H9 (cell line): ENCODE measurements around the gene MRAS. TPM values are rescaled to one million over a fixed set of nuclear protein-coding genes. Genes with fewer than 3 reads are reported as not detected.

ENCODE experiments used
- DNase-seq: peaks from one replicate; pipeline ENCODE4 v3.0.0-alpha.2; 2017
- H2AFZ ChIP-seq: one replicate; pipeline ENCODE4 v1.6.1; 2013; ENCODE audit warnings: mild to moderate bottlenecking, low read length, control low read depth, moderate library complexity
- H2AK5ac ChIP-seq: 2 replicates; pipeline ENCODE4 v1.6.1; 2013; ENCODE audit warnings: low read length, control low read depth, mixed read lengths; ENCODE audit not compliant: insufficient read length
- H2BK120ac ChIP-seq: one replicate; pipeline ENCODE4 v1.6.1; 2013; ENCODE audit warnings: low read depth, mild to moderate bottlenecking, low read length, control low read depth, inconsistent platforms; ENCODE audit not compliant: poor library complexity, severe bottlenecking
- H2BK12ac ChIP-seq: 2 replicates; pipeline ENCODE4 v1.6.1; 2013; ENCODE audit warnings: low read length, control low read depth, mixed read lengths, low read depth; ENCODE audit not compliant: insufficient read length
- H2BK15ac ChIP-seq: 2 replicates; pipeline ENCODE4 v1.6.1; 2013; ENCODE audit warnings: low read depth, low read length, control low read depth
- H2BK20ac ChIP-seq: one replicate; pipeline ENCODE4 v1.6.1; 2013; ENCODE audit warnings: low read depth, mild to moderate bottlenecking, low read length, control low read depth, inconsistent platforms; ENCODE audit not compliant: poor library complexity, severe bottlenecking
- H2BK5ac ChIP-seq: 2 replicates; pipeline ENCODE4 v1.6.1; 2013; ENCODE audit warnings: low read length, control low read depth, mixed read lengths; ENCODE audit not compliant: insufficient read length
- H3K14ac ChIP-seq: 2 replicates; pipeline ENCODE4 v1.6.1; 2013; ENCODE audit warnings: low read length, control low read depth; ENCODE audit not compliant: insufficient read depth
- H3K18ac ChIP-seq: 2 replicates; pipeline ENCODE4 v1.6.1; 2013; ENCODE audit warnings: low read depth, mild to moderate bottlenecking, mixed read lengths, low read length, control low read depth; ENCODE audit not compliant: insufficient read length
- H3K23ac ChIP-seq: 2 replicates; pipeline ENCODE4 v1.6.1; 2013; ENCODE audit warnings: low read length, control low read depth, mixed read lengths, low read depth; ENCODE audit not compliant: insufficient read length
- H3K23me2 ChIP-seq: 2 replicates; pipeline ENCODE4 v1.6.1; 2013; ENCODE audit warnings: low read depth, mild to moderate bottlenecking, mixed read lengths, low read length, control low read depth; ENCODE audit not compliant: insufficient read length, poor library complexity, severe bottlenecking
- H3K27ac ChIP-seq: 2 replicates; pipeline ENCODE4 v1.5.1; 2013; ENCODE audit warnings: low read length, control low read depth, mixed read lengths, low read depth; ENCODE audit not compliant: insufficient read length
- H3K27me3 ChIP-seq: 2 replicates; pipeline ENCODE4 v1.6.1; 2013; ENCODE audit warnings: low read length, control low read depth, inconsistent platforms; ENCODE audit not compliant: insufficient read depth
- H3K4ac ChIP-seq: 2 replicates; pipeline ENCODE4 v1.6.1; 2013; ENCODE audit warnings: low read depth, mild to moderate bottlenecking, control low read depth, inconsistent platforms, low read length, moderate library complexity
- H3K4me1 ChIP-seq: 2 replicates; pipeline ENCODE4 v1.6.1; 2013; ENCODE audit warnings: low read length, control low read depth, inconsistent platforms; ENCODE audit not compliant: insufficient read depth
- H3K4me2 ChIP-seq: 2 replicates; pipeline ENCODE4 v1.6.1; 2013; ENCODE audit warnings: low read length, control low read depth, mixed read lengths; ENCODE audit not compliant: insufficient read length, insufficient read depth
- H3K56ac ChIP-seq: 2 replicates; pipeline ENCODE4 v1.6.1; 2013; ENCODE audit warnings: low read depth, mild to moderate bottlenecking, mixed read lengths, low read length, control low read depth; ENCODE audit not compliant: insufficient read length
- H3K79me1 ChIP-seq: 2 replicates; pipeline ENCODE4 v1.6.1; 2013; ENCODE audit warnings: low read depth, mild to moderate bottlenecking, moderate library complexity, low read length, control low read depth, inconsistent platforms; ENCODE audit not compliant: insufficient read depth, poor library complexity, severe bottlenecking
- H3K79me2 ChIP-seq: 2 replicates; pipeline ENCODE4 v1.6.1; 2013; ENCODE audit warnings: low read length, control low read depth, inconsistent platforms; ENCODE audit not compliant: insufficient read depth
- H3K9ac ChIP-seq: 2 replicates; pipeline ENCODE4 v1.6.1; 2013; ENCODE audit warnings: low read length, control low read depth, mixed read lengths; ENCODE audit not compliant: insufficient read length; ENCODE audit errors: extremely low read depth
- H3K9me3 ChIP-seq: one replicate; pipeline ENCODE4 v1.6.1; 2013; ENCODE audit warnings: low read depth, low read length, inconsistent platforms; ENCODE audit not compliant: control insufficient read depth
- H3T11ph ChIP-seq: one replicate; pipeline ENCODE4 v1.6.1; 2013; ENCODE audit warnings: mild to moderate bottlenecking, low read length, control low read depth, inconsistent platforms
- H4K20me1 ChIP-seq: one replicate; pipeline ENCODE4 v1.6.1; 2013; ENCODE audit not compliant: control insufficient read depth, insufficient read length, insufficient read depth
- H4K5ac ChIP-seq: 2 replicates; pipeline ENCODE4 v1.6.1; 2013; ENCODE audit warnings: low read depth, mild to moderate bottlenecking, mixed read lengths, low read length, control low read depth; ENCODE audit not compliant: insufficient read length
- H4K8ac ChIP-seq: replicated peaks from 2 replicates; pipeline ENCODE4 v1.6.1; 2013; ENCODE audit warnings: low read length, control low read depth, mixed read lengths, low read depth; ENCODE audit not compliant: insufficient read length
- H4K91ac ChIP-seq: 2 replicates; pipeline ENCODE4 v1.6.1; 2013; ENCODE audit warnings: low read depth, mild to moderate bottlenecking, moderate library complexity, mixed read lengths, low read length, control low read depth; ENCODE audit not compliant: insufficient read length
- H3K27ac Mint-ChIP-seq, 3 experiments: 2 replicates in 2 of 3; 3 replicates in 1 of 3; pipeline ENCODE4 v1.8.0; 2020 to 2021; ENCODE audit warnings: mixed read lengths in 3 of 3, mild to moderate bottlenecking in 1 of 3, moderate library complexity in 1 of 3
- H3K27me3 Mint-ChIP-seq: 2 replicates; pipeline ENCODE4 v1.8.0; 2021; ENCODE audit warnings: low read depth, mild to moderate bottlenecking, moderate library complexity, mixed read lengths
- H3K36me3 Mint-ChIP-seq, 3 experiments: 2 replicates in 2 of 3; 3 replicates in 1 of 3; pipeline ENCODE4 v1.8.0; 2020 to 2021; ENCODE audit warnings: low read depth in 3 of 3, mixed read lengths in 3 of 3; ENCODE audit not compliant: insufficient read depth in 1 of 3
- H3K4me1 Mint-ChIP-seq, 2 experiments: 2 replicates each; pipeline ENCODE4 v1.8.0; 2020; ENCODE audit warnings: mixed read lengths in 2 of 2
- H3K4me3 Mint-ChIP-seq, 2 experiments: 2 replicates in 1 of 2; 3 replicates in 1 of 2; pipeline ENCODE4 v1.8.0; 2020 to 2021; ENCODE audit warnings: mild to moderate bottlenecking in 2 of 2, mixed read lengths in 2 of 2, moderate library complexity in 1 of 2
- H3K9me3 Mint-ChIP-seq, 2 experiments: 2 replicates in 1 of 2; 3 replicates in 1 of 2; pipeline ENCODE4 v1.8.0; 2020; ENCODE audit warnings: mild to moderate bottlenecking in 2 of 2, mixed read lengths in 2 of 2, moderate library complexity in 1 of 2
- WGBS: extraction: QIAGEN DNeasy Blood & Tissue Kit; methylation state at CpG from one replicate; pipeline ENCODE4 v1.1.7; 2013; ENCODE audit warnings: missing lambda C conversion rate, low lambda C conversion rate, mixed read lengths; ENCODE audit not compliant: insufficient read length; ENCODE audit errors: extremely low coverage; 5-methylcytosine and 5-hydroxymethylcytosine counted together
- total RNA-seq: library from RNA; stranded (reverse); gene quantifications from 2 replicates; pipeline ENCODE4 v1.2.1, GENCODE V29; 2021
- TF ChIP-seq, protein P1 (sequence below): fragments of 200-600 bp; sonication (generic); conservative IDR thresholded peaks from 3 replicates; pipeline ENCODE4 v1.8.0; 2021; ENCODE audit warnings: antibody characterized with exemption, mild to moderate bottlenecking

Gene MRAS
- total RNA-seq, 1 experiment from 2014 or later: 10.9 TPM

GRCh38 chr3:138356730-138357405 is 8.5 kb downstream of the MRAS start:
- H4K8ac ChIP-seq: no peak overlapping the region
- peak overlapping the region in 1 of 3 experiments; percentile 49; a peak in 1 of 7 replicates for H3K27ac Mint-ChIP-seq
- peaks cover 0 to 1% (median 0%) of the 10 kb centered on the region in 3 experiments; a peak in 2 of 7 replicates for H3K36me3 Mint-ChIP-seq
- no peak overlapping the region for H4K91ac ChIP-seq
- no peaks in the 10 kb centered on the region for H3K9me3 ChIP-seq
- no peaks in the 10 kb centered on the region for H3K23me2 ChIP-seq
- H3K4ac ChIP-seq: no peak overlapping the region
- no peaks in the 10 kb centered on the region for H3K4me1 ChIP-seq
- H3K27me3 ChIP-seq: no peaks in the 10 kb centered on the region
- H2BK12ac ChIP-seq: no peak overlapping the region
- H3K79me2 ChIP-seq: no peaks in the 10 kb centered on the region
- H4K5ac ChIP-seq: no peak overlapping the region
- no peak overlapping the region for H3K14ac ChIP-seq
- no peaks in the 10 kb centered on the region for H3K79me1 ChIP-seq
- no peak overlapping the region for H3K23ac ChIP-seq
- H3K18ac ChIP-seq: no peak overlapping the region
- no peaks in the 10 kb centered on the region for H4K20me1 ChIP-seq
- TF ChIP-seq, protein P1, sequence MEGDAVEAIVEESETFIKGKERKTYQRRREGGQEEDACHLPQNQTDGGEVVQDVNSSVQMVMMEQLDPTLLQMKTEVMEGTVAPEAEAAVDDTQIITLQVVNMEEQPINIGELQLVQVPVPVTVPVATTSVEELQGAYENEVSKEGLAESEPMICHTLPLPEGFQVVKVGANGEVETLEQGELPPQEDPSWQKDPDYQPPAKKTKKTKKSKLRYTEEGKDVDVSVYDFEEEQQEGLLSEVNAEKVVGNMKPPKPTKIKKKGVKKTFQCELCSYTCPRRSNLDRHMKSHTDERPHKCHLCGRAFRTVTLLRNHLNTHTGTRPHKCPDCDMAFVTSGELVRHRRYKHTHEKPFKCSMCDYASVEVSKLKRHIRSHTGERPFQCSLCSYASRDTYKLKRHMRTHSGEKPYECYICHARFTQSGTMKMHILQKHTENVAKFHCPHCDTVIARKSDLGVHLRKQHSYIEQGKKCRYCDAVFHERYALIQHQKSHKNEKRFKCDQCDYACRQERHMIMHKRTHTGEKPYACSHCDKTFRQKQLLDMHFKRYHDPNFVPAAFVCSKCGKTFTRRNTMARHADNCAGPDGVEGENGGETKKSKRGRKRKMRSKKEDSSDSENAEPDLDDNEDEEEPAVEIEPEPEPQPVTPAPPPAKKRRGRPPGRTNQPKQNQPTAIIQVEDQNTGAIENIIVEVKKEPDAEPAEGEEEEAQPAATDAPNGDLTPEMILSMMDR: no peak
- no peak overlapping the region for H2BK20ac ChIP-seq
- H2BK15ac ChIP-seq: no peak overlapping the region
- H2BK5ac ChIP-seq: no peak overlapping the region
- no peak overlapping the region for H3T11ph ChIP-seq
- H2BK120ac ChIP-seq: no peak overlapping the region
- H3K9me3 Mint-ChIP-seq: no peaks in the 10 kb centered on the region
- no peak overlapping the region for H3K4me3 Mint-ChIP-seq
- H3K56ac ChIP-seq: no peak overlapping the region
- H2AK5ac ChIP-seq: no peak overlapping the region
- no peak for DNase-seq
- no peak overlapping the region for H3K27ac ChIP-seq
- H3K9ac ChIP-seq: no peak overlapping the region
- H3K4me2 ChIP-seq: no peak overlapping the region
- H2AFZ ChIP-seq: no peak overlapping the region
- no peaks in the 10 kb centered on the region for H3K27me3 Mint-ChIP-seq
- WGBS: no CpG with 5 or more reads among the region's 7 CpGs
- H3K4me1 Mint-ChIP-seq: peaks cover 8 to 14% of the 10 kb centered on the region in 2 experiments
